MM.1S (cell line): ENCODE data around the gene MUCL3.

ENCODE experiments used
- EZH2 ChIP-seq: fragments of 300-600 bp; sonication (generic); optimal IDR thresholded peaks from 2 replicates; pipeline ENCODE3; 2017; ENCODE audit warnings: low read depth, mild to moderate bottlenecking, antibody characterized with exemption, low read length, mixed read lengths
- TF ChIP-seq, protein P1 (sequence below): fragments of 300-600 bp; sonication (generic); IDR thresholded peaks from 2 replicates; pipeline ENCODE4 v1.5.1; 2016; ENCODE audit warnings: antibody characterized with exemption, low read length, mixed read lengths

DNA sequence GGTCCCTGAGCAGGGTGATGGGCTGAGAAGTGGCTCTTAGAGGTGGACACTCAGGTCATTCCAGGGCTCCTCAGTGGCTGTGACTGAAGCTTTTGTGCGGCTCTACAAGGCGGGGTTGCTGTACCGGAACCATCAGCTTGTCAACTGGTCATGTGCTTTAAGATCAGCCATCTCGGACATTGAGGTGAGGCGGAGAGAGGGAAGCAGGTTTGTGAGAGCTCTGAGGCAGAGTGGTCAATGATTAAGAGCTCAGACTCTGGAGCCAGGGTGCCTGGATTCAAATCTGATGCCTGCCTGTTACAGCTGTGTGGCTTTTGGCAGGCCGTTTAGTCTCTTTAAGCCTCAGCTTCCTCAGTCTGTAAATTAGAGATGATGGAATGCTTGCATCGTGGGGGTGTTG, 23.7 kb upstream of the MUCL3 start:
- TF ChIP-seq, protein P1, sequence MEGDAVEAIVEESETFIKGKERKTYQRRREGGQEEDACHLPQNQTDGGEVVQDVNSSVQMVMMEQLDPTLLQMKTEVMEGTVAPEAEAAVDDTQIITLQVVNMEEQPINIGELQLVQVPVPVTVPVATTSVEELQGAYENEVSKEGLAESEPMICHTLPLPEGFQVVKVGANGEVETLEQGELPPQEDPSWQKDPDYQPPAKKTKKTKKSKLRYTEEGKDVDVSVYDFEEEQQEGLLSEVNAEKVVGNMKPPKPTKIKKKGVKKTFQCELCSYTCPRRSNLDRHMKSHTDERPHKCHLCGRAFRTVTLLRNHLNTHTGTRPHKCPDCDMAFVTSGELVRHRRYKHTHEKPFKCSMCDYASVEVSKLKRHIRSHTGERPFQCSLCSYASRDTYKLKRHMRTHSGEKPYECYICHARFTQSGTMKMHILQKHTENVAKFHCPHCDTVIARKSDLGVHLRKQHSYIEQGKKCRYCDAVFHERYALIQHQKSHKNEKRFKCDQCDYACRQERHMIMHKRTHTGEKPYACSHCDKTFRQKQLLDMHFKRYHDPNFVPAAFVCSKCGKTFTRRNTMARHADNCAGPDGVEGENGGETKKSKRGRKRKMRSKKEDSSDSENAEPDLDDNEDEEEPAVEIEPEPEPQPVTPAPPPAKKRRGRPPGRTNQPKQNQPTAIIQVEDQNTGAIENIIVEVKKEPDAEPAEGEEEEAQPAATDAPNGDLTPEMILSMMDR: no peak
- TF ChIP-seq EZH2: no peak
